GM19239 (cell line): ENCODE data around the gene POLA1.
A peak's percentile ranks its signal among the peaks of the same experiment; 100 is the strongest.

Experiments
- DNase-seq: peaks from one replicate; pipeline ENCODE4 v3.0.0; 2011; ENCODE audit warnings: low spot score; ENCODE audit not compliant: insufficient read length
- FAIRE-seq: peaks from 2 replicates; lab custom pipeline; 2011; peaks lifted over from hg19 to GRCh38; lab: Jason Lieb, UNC

Gene POLA1

GRCh38 chrX:25004040-25004439 lies 310.3 kb downstream of the POLA1 start:
- FAIRE-seq (peak; percentile 18), DNase-seq (no peak)

GRCh38 chrX:25004485-25005032 lies 310.8 kb downstream of the POLA1 start:
- DNase-seq, result no peak
- FAIRE-seq, result no peak

DNA sequence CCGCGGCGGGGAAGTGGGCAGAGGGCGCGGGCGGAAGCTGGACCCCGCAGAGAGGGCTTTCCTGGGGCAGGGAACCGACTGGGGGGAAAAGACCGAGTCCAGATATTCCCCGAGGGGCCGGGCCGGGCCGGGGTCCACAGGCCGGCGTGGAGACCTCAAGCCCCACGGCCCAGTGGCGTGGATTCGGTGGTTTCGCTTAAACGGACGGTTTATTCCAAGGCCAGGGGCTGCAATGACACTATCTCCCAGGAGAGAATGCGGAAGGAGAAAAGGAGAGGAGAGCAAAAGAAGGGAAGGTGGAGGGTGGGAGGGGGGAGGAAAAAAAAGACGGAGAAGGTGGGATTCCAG lies 311.3 kb downstream of the POLA1 start:
- DNase-seq (no peak), FAIRE-seq (no peak)

GRCh38 chrX:25005382-25006185 lies 311.9 kb downstream of the POLA1 start:
- FAIRE-seq (no peak), DNase-seq (no peak)

DNA sequence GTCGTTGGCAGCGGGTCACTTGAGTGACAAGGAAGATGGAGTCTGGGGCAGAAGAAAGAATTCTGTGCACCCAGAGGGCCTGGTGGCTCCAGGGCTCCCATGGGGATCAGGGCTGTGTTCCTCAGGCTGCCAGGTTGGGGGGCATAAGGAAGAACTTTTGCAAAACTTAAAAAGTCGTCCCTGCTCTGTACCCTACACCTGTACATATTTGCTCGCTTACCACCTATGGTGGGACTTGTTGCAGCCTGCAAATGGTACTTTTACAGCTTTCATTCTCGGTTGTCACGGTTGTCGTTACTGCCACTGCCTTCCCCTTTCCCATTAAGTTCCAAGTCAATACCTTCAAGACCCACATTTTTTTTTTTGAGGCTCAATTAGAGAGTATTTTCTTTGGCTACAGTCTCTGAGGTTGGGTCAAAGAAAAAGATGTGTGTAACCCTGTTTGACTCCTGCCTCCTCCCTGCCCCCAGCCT lies 312.9 kb downstream of the POLA1 start:
- DNase-seq (no peak), FAIRE-seq (no peak)

DNA sequence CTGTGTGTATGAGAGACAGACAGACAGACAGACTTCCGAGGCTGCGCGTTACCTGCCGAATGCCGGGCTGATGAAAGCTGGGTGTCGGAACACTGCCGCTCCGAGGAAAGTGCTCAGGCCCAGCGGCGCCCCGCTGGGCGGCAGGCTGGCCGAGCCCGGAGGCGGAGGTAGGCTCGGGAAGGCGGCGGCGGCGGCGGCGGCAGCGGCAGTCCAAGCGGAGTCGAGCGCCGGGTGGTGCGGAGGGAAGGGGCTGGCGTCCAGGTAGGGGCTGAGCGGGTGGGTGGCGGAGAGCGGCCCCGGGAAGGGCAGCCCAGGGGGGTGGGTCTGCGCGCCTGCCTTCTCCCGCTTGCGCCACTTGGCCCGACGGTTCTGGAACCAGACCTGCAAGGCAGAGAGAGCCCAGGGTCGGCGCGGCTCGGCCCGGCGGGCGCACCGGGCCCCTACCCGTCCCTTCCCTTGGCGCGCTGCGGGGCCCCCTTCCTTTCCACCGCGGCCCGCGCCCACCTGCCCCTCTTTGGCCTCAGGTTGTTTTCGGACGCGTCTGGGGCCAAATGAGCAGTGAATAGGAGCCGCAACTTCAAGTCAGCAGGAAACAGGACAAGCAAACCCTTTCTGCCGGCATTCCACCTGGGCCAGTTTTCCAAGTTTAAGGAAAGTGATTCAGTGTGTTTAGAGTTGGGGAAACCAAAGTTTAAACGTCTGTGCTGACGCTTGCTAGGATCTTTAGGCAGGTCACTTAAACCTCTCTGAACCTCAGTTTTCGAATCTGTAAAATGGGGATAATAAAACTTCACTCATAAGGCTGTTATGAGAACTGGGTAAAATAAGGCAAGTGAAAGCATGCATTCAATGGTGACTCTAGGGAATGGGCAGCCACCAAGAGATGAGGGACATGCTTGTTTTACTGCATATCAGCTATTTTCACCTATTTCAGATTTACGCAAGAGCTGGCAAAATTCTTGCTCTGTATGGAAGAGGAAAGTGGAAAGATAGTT lies 313.6 kb downstream of the POLA1 start:
- FAIRE-seq, result no peak
- no peak for DNase-seq

- no peak for FAIRE-seq
- DNase-seq, result no peak
Observed at GRCh38 chrX:25009407-25009806, 315.7 kb downstream of the POLA1 start.

GRCh38 chrX:25010784-25011588 lies 317.3 kb downstream of the POLA1 start:
- DNase-seq (no peak), FAIRE-seq (no peak)

GRCh38 chrX:25011589-25012432 lies 318.1 kb downstream of the POLA1 start:
- DNase-seq, result no peak

GRCh38 chrX:25012433-25012735 lies 318.7 kb downstream of the POLA1 start:
- DNase-seq (no peak), FAIRE-seq (no peak)

More at GRCh38 chrX:25011589-25012432, 318.1 kb downstream of the POLA1 start:
- peak; percentile 62 for FAIRE-seq

- FAIRE-seq (no peak), DNase-seq (no peak)
Observed at GRCh38 chrX:25012793-25013631, 319.3 kb downstream of the POLA1 start.

- DNase-seq (no peak), FAIRE-seq (no peak)
Observed at GRCh38 chrX:25013632-25014365, 320.1 kb downstream of the POLA1 start.

GRCh38 chrX:25014366-25014838 lies 320.7 kb downstream of the POLA1 start:
- DNase-seq (no peak), FAIRE-seq (no peak)

GRCh38 chrX:25015486-25016360 lies 322.0 kb downstream of the POLA1 start, which contains the start of gene ARX:
Gene ARX, minus strand, starts transcription at chrX:25015965. Its CDS starts 228 bp downstream, at chrX:25015737.
- DNase-seq (peak; percentile 53), FAIRE-seq (peak; percentile 52)

GRCh38 chrX:25016361-25016671 lies 322.6 kb downstream of the POLA1 start:
- DNase-seq, result no peak
- no peak for FAIRE-seq

GRCh38 chrX:25016938-25017598 lies 323.4 kb downstream of the POLA1 start:
- no peak for DNase-seq
- no peak for FAIRE-seq
